GM12892 (cell line): ENCODE measurements around the gene TMEM86A.

Experiments
- POLR2A ChIP-seq: IDR thresholded peaks from 2 replicates; pipeline ENCODE4 v1.6.1; 2011; ENCODE audit warnings: low read depth, low read length, control low read depth
- POLR2AphosphoS5 ChIP-seq: IDR thresholded peaks from 2 replicates; pipeline ENCODE4 v1.6.1; 2011; ENCODE audit warnings: low read depth, low read length, control low read depth
- TAF1 ChIP-seq: IDR thresholded peaks from 2 replicates; pipeline ENCODE4 v1.6.1; 2011; ENCODE audit warnings: low read depth, mild to moderate bottlenecking, control low read depth, low read length, borderline replicate concordance

DNA sequence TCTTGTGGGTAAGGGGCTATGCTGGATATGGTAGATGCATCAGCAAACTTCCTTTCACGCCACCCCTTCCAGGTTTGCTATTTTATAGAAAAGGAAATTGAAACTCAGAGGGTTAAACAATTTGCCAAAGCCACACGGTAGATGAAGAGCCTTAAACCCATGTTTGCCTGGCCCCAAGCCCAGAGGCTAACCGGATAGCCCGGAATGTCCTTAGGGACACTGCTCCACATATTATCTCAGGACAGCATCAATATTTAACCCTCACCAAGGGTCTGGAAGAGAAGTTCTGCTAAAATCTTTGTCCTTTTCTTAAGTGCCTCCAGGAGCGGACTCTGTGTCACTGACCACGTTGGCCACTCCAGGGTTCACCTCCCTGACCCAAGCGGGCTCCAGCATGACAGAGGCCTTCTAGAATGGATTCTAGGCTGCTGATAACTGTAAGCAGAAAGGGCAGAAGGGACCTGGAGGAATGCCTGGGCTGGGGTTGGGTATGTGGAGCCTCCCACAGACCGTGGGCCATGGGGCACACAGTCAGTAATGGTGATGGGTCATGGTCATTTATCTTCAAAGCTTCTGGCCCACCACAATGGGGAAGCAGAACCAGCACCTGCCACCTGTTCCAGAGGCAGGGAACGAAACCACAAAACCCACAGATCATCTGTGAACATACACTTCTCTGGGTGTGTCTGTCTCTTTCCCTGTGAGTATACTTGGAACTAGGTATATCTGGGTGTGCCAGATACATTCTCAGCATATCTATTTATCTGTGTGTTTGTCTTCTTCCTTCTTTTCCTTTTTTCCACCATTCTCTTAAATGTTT is 5.4 kb upstream of the TMEM86A start:
- no peak for TF ChIP-seq POLR2A
- TF ChIP-seq POLR2AphosphoS5: no peak
- TF ChIP-seq TAF1: no peak
